GM12878 (cell line): Measurements from ENCODE around the gene CD55. TPM values are rescaled to one million over a fixed set of nuclear protein-coding genes. Genes with fewer than 3 reads are reported as not detected.

Source experiments
- ATAC-seq: fragments of 200-7000 bp; cut with Tn5 transposase; 3 replicates; pipeline ENCODE4 v1.9.1; 2020; ENCODE audit warnings: mild to moderate bottlenecking, moderate library complexity
- BruUV-seq: library from RNA; stranded (reverse); fragments of 400-500 nt; replicated peaks from 2 replicates; lab custom pipeline; 2021; lab: Mats Ljungman, UMichigan
- CTCF ChIA-PET: fragments of 300-600 bp; sonication (Branson Sonifier 250); formaldehyde crosslinking; extraction: SDS; loops from one replicate; lab custom pipeline; 2021; ENCODE audit warnings: inconsistent platforms; lab: Yijun Ruan, JAX
- POLR2A ChIA-PET: fragments of 350-600 bp; formaldehyde crosslinking; extraction: SDS; loops from one replicate; lab custom pipeline; 2021; ENCODE audit warnings: inconsistent platforms; lab: Charles Lee
- RAD21 ChIA-PET: fragments of 300-600 bp; sonication (Branson Sonifier 250); formaldehyde crosslinking; loops from one replicate; lab custom pipeline; 2023; ENCODE audit warnings: antibody characterized with exemption; ENCODE audit not compliant: unreplicated experiment; lab: Charles Lee
- SMC1A ChIA-PET: fragments of 300-600 bp; sonication (Branson Sonifier 250); formaldehyde crosslinking; loops from one replicate; lab custom pipeline; 2023; ENCODE audit not compliant: unreplicated experiment, uncharacterized antibody; lab: Charles Lee
- DNase-seq: peaks from one replicate; pipeline ENCODE4 v3.0.0-alpha.2; 2011; ENCODE audit warnings: low read depth, low spot score
- FAIRE-seq: peaks from 3 replicates; lab custom pipeline; 2011; peaks lifted over from hg19 to GRCh38; lab: Jason Lieb, UNC
- H2AFZ ChIP-seq: 2 replicates; pipeline ENCODE4 v1.6.0; 2011; ENCODE audit warnings: low read depth, low read length, control low read depth; ENCODE audit not compliant: control insufficient read depth
- H3K27ac ChIP-seq: 2 replicates; pipeline ENCODE4 v1.5.1; 2011; ENCODE audit warnings: control low read depth; ENCODE audit not compliant: control insufficient read depth, insufficient read depth
- H3K27me3 ChIP-seq, 2 experiments: replicated peaks in 1 of 2; 2 replicates each; pipeline versions ENCODE4 v1.6.0 to v1.6.1; 2011; ENCODE audit warnings: low read length in 1 of 2; ENCODE audit not compliant: control insufficient read depth in 2 of 2, insufficient read depth in 2 of 2
- H3K36me3 ChIP-seq, 2 experiments: 2 replicates each; pipeline ENCODE4 v1.5.1; 2011; ENCODE audit warnings: low read length in 1 of 2; ENCODE audit not compliant: control insufficient read depth in 2 of 2, insufficient read depth in 2 of 2
- H3K4me1 ChIP-seq: 2 replicates; pipeline ENCODE4 v1.6.1; 2011; ENCODE audit warnings: mild to moderate bottlenecking, low read length, moderate library complexity, mixed read lengths; ENCODE audit not compliant: control insufficient read depth, insufficient read depth
- H3K4me2 ChIP-seq: 2 replicates; pipeline ENCODE4 v1.6.0; 2011; ENCODE audit warnings: control low read depth; ENCODE audit not compliant: control insufficient read depth, insufficient read depth
- H3K4me3 ChIP-seq: fragments of 200-600 bp; sonication (generic); 2 replicates; pipeline ENCODE4 v1.5.1; 2016
- H3K79me2 ChIP-seq: 2 replicates; pipeline ENCODE4 v1.6.0; 2011; ENCODE audit warnings: low read length; ENCODE audit not compliant: control insufficient read depth, insufficient read depth
- H3K9ac ChIP-seq: 2 replicates; pipeline ENCODE4 v1.8.0; 2011; ENCODE audit warnings: low read length, control low read depth, mixed read lengths; ENCODE audit not compliant: control insufficient read depth, insufficient read depth
- H3K9me3 ChIP-seq: replicated peaks from 3 replicates; pipeline ENCODE4 v1.5.1; 2011; ENCODE audit warnings: mild to moderate bottlenecking, low read length; ENCODE audit not compliant: control insufficient read depth, insufficient read depth
- H4K20me1 ChIP-seq: 2 replicates; pipeline ENCODE4 v1.6.0; 2011; ENCODE audit not compliant: control insufficient read depth, insufficient read depth
- ASH2L ChIP-seq: fragments of 300-600, 200-600 bp; sonication (generic); IDR thresholded peaks from 2 replicates; pipeline ENCODE4 v1.6.1; 2017; ENCODE audit warnings: low read depth, mild to moderate bottlenecking, borderline replicate concordance
- PAX8 ChIP-seq: fragments of 450-650 bp; IDR thresholded peaks from 2 replicates; pipeline ENCODE4 v1.6.1; 2017; ENCODE audit warnings: mild to moderate bottlenecking, moderate library complexity
- PBX3 ChIP-seq: IDR thresholded peaks from 2 replicates; pipeline ENCODE4 v1.6.1; 2011; ENCODE audit warnings: mild to moderate bottlenecking, low read depth, low read length, moderate library complexity; ENCODE audit not compliant: insufficient replicate concordance
- RB1 ChIP-seq: fragments of 450-650 bp; formaldehyde crosslinking; IDR thresholded peaks from 2 replicates; pipeline ENCODE4 v1.6.1; 2017; ENCODE audit warnings: mild to moderate bottlenecking, borderline replicate concordance
- RFX5 ChIP-seq: IDR thresholded peaks from 2 replicates; pipeline ENCODE4 v1.6.1; 2011; ENCODE audit warnings: low read depth, low read length, improper control_type of control experiment
- RUNX3 ChIP-seq: IDR thresholded peaks from 2 replicates; pipeline ENCODE4 v1.6.1; 2012; ENCODE audit warnings: low read length, inconsistent platforms
- WGBS: methylation state at CpG from one replicate; pipeline ENCODE4 v1.1.6; 2016; ENCODE audit warnings: low lambda C conversion rate; ENCODE audit not compliant: insufficient replicate concordance, insufficient coverage; ENCODE audit errors: missing lambda C conversion rate; 5-methylcytosine and 5-hydroxymethylcytosine counted together
- in situ Hi-C: fragments of 300-500 bp; cut with MboI; formaldehyde crosslinking; loops from 9 replicates; pipeline ENCODE4 v1.14.3; 2018; ENCODE audit warnings: mixed read lengths
- intact Hi-C: fragments of 100-400 bp; cut with micrococcal nuclease; formaldehyde crosslinking; loops from one replicate; pipeline ENCODE4 v1.14.2; 2022; ENCODE audit not compliant: unreplicated experiment
- polyA plus RNA-seq, 11 experiments: library from polyadenylated mRNA; depleted of rRNA in 4 of 11; unstranded in 6 of 11; stranded (reverse) in 5 of 11; fragments of >200 nt; fragmentation: Nextera tagmentation in 4 of 11; fragmentation: Illumina TruSeq in 1 of 11; extraction: Ambion mirVana in 4 of 11; extraction: Trizol in 1 of 11; gene quantifications; 1 replicate in 1 of 11; 2 replicates in 10 of 11; pipeline versions ENCODE4 v1.2.1 to v1.2.3, GENCODE V29; 2011 to 2016; ENCODE audit warnings: inconsistent platforms in 2 of 11, missing spikeins in 2 of 11, low read depth in 1 of 11
- total RNA-seq, 4 experiments: library from RNA; depleted of rRNA in 3 of 4; stranded (reverse); fragments of >200 nt in 3 of 4; fragmentation: Illumina TruSeq in 1 of 4; extraction: Trizol in 1 of 4; gene quantifications; 2 replicates each; pipeline versions ENCODE4 v1.2.1 to v1.2.3, GENCODE V29; 2013 to 2021
- TF ChIP-seq, protein P1 (sequence below): fragments of 450-650 bp; IDR thresholded peaks from 2 replicates; pipeline ENCODE4 v1.6.1; 2016; ENCODE audit warnings: mild to moderate bottlenecking

CD55 gene
- total and polyA plus RNA-seq, 10 of the 15 experiments (the other 5 are each of a cell fraction or from before 2014, with no cell fraction given), result 5.2 to 46.5 (median 15.1) TPM

DNA sequence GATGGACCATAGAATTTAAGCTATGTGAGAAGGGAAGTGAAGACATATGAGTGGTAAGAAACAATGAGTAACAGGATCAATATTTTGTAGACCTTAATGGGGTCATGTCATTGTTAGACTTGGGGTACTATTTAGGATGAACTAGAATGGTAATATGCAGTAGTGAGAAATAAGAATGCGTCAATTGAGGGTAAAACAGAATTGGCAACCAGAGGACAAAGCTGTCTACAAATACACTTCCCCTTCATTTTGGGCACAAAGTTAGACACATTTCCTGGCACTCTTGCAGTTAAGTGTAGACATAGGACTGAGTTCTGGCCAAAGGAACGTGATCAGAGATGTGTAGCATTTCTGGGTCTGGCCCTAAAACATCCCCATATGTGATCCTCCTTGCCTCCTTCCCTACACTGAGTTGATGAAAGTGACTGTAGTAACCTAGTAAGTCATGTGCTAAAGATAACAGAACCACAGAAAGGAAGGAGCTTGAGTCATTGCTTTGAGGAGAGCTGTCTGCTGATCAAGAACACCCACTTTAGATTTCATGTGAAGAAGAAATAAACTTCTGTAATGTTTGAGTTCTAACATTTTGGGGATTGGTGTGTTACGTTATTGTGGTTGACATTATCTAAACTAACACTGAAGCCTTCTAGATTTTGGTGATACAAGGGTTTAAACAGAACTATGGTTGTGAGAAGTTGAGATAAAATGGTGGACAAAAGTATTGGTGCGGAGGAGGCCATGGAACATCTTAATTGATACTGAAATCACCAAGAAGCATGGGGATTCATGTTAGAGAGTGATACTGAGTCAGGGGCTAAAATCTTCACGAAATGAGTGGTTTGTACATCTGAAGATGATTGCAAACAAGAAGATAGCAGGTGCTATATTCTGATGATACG lies 41.7 kb downstream of the CD55 start:
- no peaks in the 10 kb centered on the region for H3K79me2 ChIP-seq
- ATAC-seq, result no peak
- no peaks in the 10 kb centered on the region for H4K20me1 ChIP-seq
- TF ChIP-seq, protein P1, sequence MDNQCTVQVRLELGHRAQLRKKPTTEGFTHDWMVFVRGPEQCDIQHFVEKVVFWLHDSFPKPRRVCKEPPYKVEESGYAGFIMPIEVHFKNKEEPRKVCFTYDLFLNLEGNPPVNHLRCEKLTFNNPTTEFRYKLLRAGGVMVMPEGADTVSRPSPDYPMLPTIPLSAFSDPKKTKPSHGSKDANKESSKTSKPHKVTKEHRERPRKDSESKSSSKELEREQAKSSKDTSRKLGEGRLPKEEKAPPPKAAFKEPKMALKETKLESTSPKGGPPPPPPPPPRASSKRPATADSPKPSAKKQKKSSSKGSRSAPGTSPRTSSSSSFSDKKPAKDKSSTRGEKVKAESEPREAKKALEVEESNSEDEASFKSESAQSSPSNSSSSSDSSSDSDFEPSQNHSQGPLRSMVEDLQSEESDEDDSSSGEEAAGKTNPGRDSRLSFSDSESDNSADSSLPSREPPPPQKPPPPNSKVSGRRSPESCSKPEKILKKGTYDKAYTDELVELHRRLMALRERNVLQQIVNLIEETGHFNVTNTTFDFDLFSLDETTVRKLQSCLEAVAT, result no peak
- TF ChIP-seq RFX5, result no peak
- TF ChIP-seq PAX8, result no peak
- TF ChIP-seq ASH2L, result no peak
- TF ChIP-seq PBX3, result no peak
- TF ChIP-seq RB1, result no peak
- peak; percentile 14; the same call in 1 of the 2 replicates for TF ChIP-seq RUNX3
- no peaks in the 10 kb centered on the region; the same call in 2 of the 3 replicates for H3K9me3 ChIP-seq
- H2AFZ ChIP-seq, result no peak overlapping the region
- RAD21 ChIA-PET, result interaction anchor here (1.0 kb wide), 1 partner anchor 10 kb away, joined by 3 read pairs; no protein-coding TSS in a partner anchor
- CTCF ChIA-PET, result interaction anchor here (0.6 to 0.7 kb wide), 2 partner anchors 10 to 13 kb away, joined by 3 read pairs; no protein-coding TSS in a partner anchor
- no peak overlapping the region for H3K4me3 ChIP-seq
- intact Hi-C loops (no loop called here), in situ Hi-C loops (no loop called here)
- POLR2A ChIA-PET, result interaction anchor here (0.9 kb wide), 1 partner anchor 18 kb away, joined by 3 read pairs; no protein-coding TSS in a partner anchor
- TSS peak; percentile 17 for BruUV-seq
- SMC1A ChIA-PET, result interaction anchor here (0.7 to 1.0 kb wide), 4 partner anchors 10 to 409 kb away, joined by 3 read pairs; no protein-coding TSS in a partner anchor
- no peak overlapping the region for H3K4me2 ChIP-seq
- H3K9ac ChIP-seq, result no peak overlapping the region
- WGBS, result 94% methylated on average over 6 of the region's 6 CpGs
- H3K27ac ChIP-seq, result no peak overlapping the region
- no peaks in the 10 kb centered on the region for H3K36me3 ChIP-seq
- DNase-seq, result no peak
- FAIRE-seq, result no peak
- no peaks in the 10 kb centered on the region for H3K4me1 ChIP-seq
- no peaks in the 10 kb centered on the region for H3K27me3 ChIP-seq
